ENCODE data around the gene SYNGR1. TPM values are rescaled to one million over a fixed set of nuclear protein-coding genes. Genes with fewer than 3 reads are reported as not detected.

Gene SYNGR1
- total RNA-seq, 1 donor: 3.6 TPM

- Histone ChIP-seq H3K79me2 (ENCODE audit: insufficient read depth, low read length) (no peaks in the 10 kb centered on the region), H3K4me3 (ENCODE audit: insufficient read depth, low read length) (no peak overlapping the region), H4K20me1 (ENCODE audit: insufficient read depth, low read length) (no peaks in the 10 kb centered on the region), H3K4me2 (ENCODE audit: insufficient read depth, low read length) (no peak overlapping the region), H2AFZ (ENCODE audit: low read length) (no peak overlapping the region), H3K4me1 (ENCODE audit: insufficient read depth, low read length) (peaks cover 4% of the 10 kb centered on the region), H3K27me3 (ENCODE audit: insufficient read depth, low read length) (no peaks in the 10 kb centered on the region), H3K36me3 (ENCODE audit: insufficient read depth, low read length) (no peaks in the 10 kb centered on the region), H3K27ac (ENCODE audit: low read depth, low read length) (no peak overlapping the region), H3K9me3 (ENCODE audit: low read depth, low read length) (no peaks in the 10 kb centered on the region)
- peak; percentile 90 for DNase-seq (ENCODE audit: insufficient read length, low spot score, missing footprints)
- TF ChIP-seq CTCF (IDR thresholded peaks at IDR 0.05; ENCODE audit: extremely low read depth, low read depth, low read length): no peak
These were observed 14.1 kb downstream of the SYNGR1 start for GRCh38 chr22:39363751-39364515.

- DNase-seq (ENCODE audit: insufficient read length, low spot score, missing footprints): peak; percentile 94
- peak; percentile 25 for TF ChIP-seq CTCF (IDR thresholded peaks at IDR 0.05; ENCODE audit: extremely low read depth, low read depth, low read length)
These were observed 15.1 kb downstream of the SYNGR1 start for GRCh38 chr22:39364714-39365491.

GRCh38 chr22:39365492-39365780 is 15.6 kb downstream of the SYNGR1 start:
- H4K20me1 ChIP-seq (ENCODE audit: insufficient read depth, low read length): no peaks in the 10 kb centered on the region
- H3K36me3 ChIP-seq (ENCODE audit: insufficient read depth, low read length): no peaks in the 10 kb centered on the region
- H2AFZ ChIP-seq (ENCODE audit: low read length): peak overlapping the region; percentile 72
- H3K4me2 ChIP-seq (ENCODE audit: insufficient read depth, low read length): no peak overlapping the region
- H3K27ac ChIP-seq (ENCODE audit: low read depth, low read length): no peak overlapping the region
- no peak for DNase-seq (ENCODE audit: insufficient read length, low spot score, missing footprints)
- no peak overlapping the region for H3K4me3 ChIP-seq (ENCODE audit: insufficient read depth, low read length)
- peaks cover 4% of the 10 kb centered on the region for H3K4me1 ChIP-seq (ENCODE audit: insufficient read depth, low read length)
- no peaks in the 10 kb centered on the region for H3K9me3 ChIP-seq (ENCODE audit: low read depth, low read length)
- H3K79me2 ChIP-seq (ENCODE audit: insufficient read depth, low read length): no peaks in the 10 kb centered on the region
- H3K27me3 ChIP-seq (ENCODE audit: insufficient read depth, low read length): no peaks in the 10 kb centered on the region
- no peak for TF ChIP-seq CTCF (IDR thresholded peaks at IDR 0.05; ENCODE audit: extremely low read depth, low read depth, low read length)

More at GRCh38 chr22:39364714-39365491, 15.1 kb downstream of the SYNGR1 start:
- Histone ChIP-seq H3K4me2 (ENCODE audit: insufficient read depth, low read length) (peak overlapping the region; percentile 39), H3K9me3 (ENCODE audit: low read depth, low read length) (no peaks in the 10 kb centered on the region), H3K4me3 (ENCODE audit: insufficient read depth, low read length) (no peak overlapping the region), H3K27me3 (ENCODE audit: insufficient read depth, low read length) (no peaks in the 10 kb centered on the region), H2AFZ (ENCODE audit: low read length) (peak overlapping the region; percentile 72), H3K4me1 (ENCODE audit: insufficient read depth, low read length) (peaks cover 4% of the 10 kb centered on the region), H4K20me1 (ENCODE audit: insufficient read depth, low read length) (no peaks in the 10 kb centered on the region), H3K27ac (ENCODE audit: low read depth, low read length) (no peak overlapping the region), H3K79me2 (ENCODE audit: insufficient read depth, low read length) (no peaks in the 10 kb centered on the region), H3K36me3 (ENCODE audit: insufficient read depth, low read length) (no peaks in the 10 kb centered on the region)

GRCh38 chr22:39367035-39367434 is 17.2 kb downstream of the SYNGR1 start:
- no peak overlapping the region for H3K27ac ChIP-seq (ENCODE audit: low read depth, low read length)
- no peak overlapping the region for H2AFZ ChIP-seq (ENCODE audit: low read length)
- no peak overlapping the region for H3K4me3 ChIP-seq (ENCODE audit: insufficient read depth, low read length)
- no peaks in the 10 kb centered on the region for H3K36me3 ChIP-seq (ENCODE audit: insufficient read depth, low read length)
- H3K79me2 ChIP-seq (ENCODE audit: insufficient read depth, low read length): no peaks in the 10 kb centered on the region
- TF ChIP-seq CTCF (IDR thresholded peaks at IDR 0.05; ENCODE audit: extremely low read depth, low read depth, low read length): no peak
- H4K20me1 ChIP-seq (ENCODE audit: insufficient read depth, low read length): no peaks in the 10 kb centered on the region
- DNase-seq (ENCODE audit: insufficient read length, low spot score, missing footprints): peak; percentile 19
- peaks cover 4% of the 10 kb centered on the region for H3K4me1 ChIP-seq (ENCODE audit: insufficient read depth, low read length)
- no peak overlapping the region for H3K4me2 ChIP-seq (ENCODE audit: insufficient read depth, low read length)
- H3K9me3 ChIP-seq (ENCODE audit: low read depth, low read length): peaks cover 4% of the 10 kb centered on the region
- H3K27me3 ChIP-seq (ENCODE audit: insufficient read depth, low read length): no peaks in the 10 kb centered on the region
